Omental fat pad (tissue), 4 donors: ENCODE measurements around the gene OR10H3. TPM values are rescaled to one million over a fixed set of nuclear protein-coding genes. Genes with fewer than 3 reads are reported as not detected.

Experiments
- ATAC-seq: fragments of 150-250 bp; one replicate; pipeline ENCODE4 v1.9.1; 2016; ENCODE audit warnings: mild to moderate bottlenecking, moderate library complexity; ENCODE audit not compliant: low FRiP score
- DNase-seq: peaks from one replicate; pipeline ENCODE4 v3.0.0-alpha.2; 2019; ENCODE audit warnings: low spot score
- CTCF ChIP-seq, 3 donors: fragments of 450-650 bp; IDR thresholded peaks; one replicate each; pipeline ENCODE4 v1.5.1; 2016 to 2017; ENCODE audit warnings: antibody characterized with exemption in 3 of 3, mild to moderate bottlenecking in 3 of 3, moderate library complexity in 2 of 3
- total RNA-seq, 4 donors: library from RNA; depleted of rRNA; stranded (reverse); fragments of >200 nt; gene quantifications; one replicate each; pipeline ENCODE4 v1.1.0, GENCODE V29; 2016

Gene OR10H3
- total RNA-seq, 4 donors from 2014 or later: not detected

DNA sequence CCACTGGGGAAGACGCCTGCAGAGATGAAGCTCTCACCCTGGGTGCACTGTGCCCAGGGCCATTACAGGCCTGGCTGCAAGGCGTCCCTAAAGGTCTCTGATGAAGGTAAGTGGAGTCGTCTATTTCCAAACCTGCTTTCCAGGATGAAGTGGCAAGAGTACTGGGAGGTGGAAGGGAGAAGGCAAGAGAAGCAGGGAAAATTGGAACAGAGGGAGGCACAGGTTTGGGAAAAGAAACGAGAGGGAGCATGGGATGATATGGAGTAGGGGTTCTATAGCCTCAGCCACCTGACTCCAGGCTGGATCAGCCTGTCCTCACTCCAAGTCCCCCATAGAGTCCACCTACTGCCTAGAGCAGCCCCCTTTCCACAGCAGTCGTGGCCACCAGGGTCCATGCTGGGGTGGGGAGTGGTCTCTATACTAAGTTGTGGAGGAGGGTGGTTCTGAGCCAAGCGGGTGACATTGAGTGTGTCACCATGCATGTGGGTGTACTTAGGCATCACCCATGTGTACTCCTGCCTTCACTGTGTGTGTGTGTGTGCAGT is 49.9 kb downstream of the OR10H3 start, which contains the start of gene OR10H5:
Gene OR10H5 (plus strand): TSS at position 51 of the 545 bp plus-strand sequence. CDS start 6,388 bp downstream, outside the sequence.
- DNase-seq (no peak), ATAC-seq (no peak)
- TF ChIP-seq CTCF (IDR thresholded peaks at IDR 0.05): no peak

DNA sequence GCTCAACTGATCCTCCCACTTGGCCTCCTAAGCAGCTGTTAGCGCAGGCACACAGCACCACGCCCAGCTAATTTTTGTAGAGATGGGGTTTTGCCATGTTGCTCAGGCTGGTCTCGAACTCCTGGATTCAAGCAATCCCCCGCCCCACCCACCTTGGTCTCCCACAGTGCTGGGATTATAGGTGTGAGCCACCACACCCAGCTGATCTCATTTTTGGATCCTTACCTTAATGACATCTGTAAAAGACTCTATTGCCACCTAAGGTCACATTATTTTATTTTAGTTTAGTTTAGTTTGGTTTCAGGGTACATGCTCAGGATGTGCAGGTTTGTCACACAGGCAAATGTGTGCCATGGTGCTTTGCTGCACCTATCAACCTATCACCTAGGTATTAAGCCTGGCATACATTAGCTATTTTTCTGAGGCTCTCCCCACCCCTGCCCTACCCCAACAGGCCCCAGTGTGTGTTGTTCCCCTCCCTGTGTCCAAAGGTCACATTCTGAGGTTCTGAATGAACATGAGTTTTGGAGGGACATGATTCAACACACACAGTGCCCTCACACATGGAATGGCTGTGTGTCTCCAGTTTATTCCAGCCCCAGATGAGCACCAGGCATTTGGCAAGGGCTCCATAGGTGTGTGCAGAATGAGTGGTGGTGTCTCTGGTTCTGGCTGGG is 50.9 kb downstream of the OR10H3 start:
- no peak for TF ChIP-seq CTCF (IDR thresholded peaks at IDR 0.05)
- no peak for DNase-seq
- no peak for ATAC-seq

GRCh38 chr19:15790096-15790495 is 52.3 kb downstream of the OR10H3 start:
- ATAC-seq (no peak), DNase-seq (no peak)
- no peak for TF ChIP-seq CTCF (IDR thresholded peaks at IDR 0.05)

Other genes starting within 250 kb of the OR10H3 start
- 1 to 10 TPM in 1 of 4 donors, under 1 TPM in 1, not detected in 2; 0.36 to 1.3 TPM for gene CYP4F22, start 229.5 kb upstream of the OR10H3 start, total RNA-seq
- not detected for gene CYP4F8, start 122.8 kb upstream of the OR10H3 start, total RNA-seq
- 10 to 100 TPM in 1 of 4 donors, 1 to 10 TPM in 2, under 1 TPM in 1; 0.31 to 11.5 (median 1.5) TPM for gene CYP4F3, start 97.1 kb upstream of the OR10H3 start, total RNA-seq
- gene CYP4F12, start 64.9 kb upstream of the OR10H3 start, total RNA-seq: 10 to 100 TPM in 2 of 4 donors, 1 to 10 TPM in 2; 3.0 to 58.6 (median 11.9) TPM
- gene OR10H2, start 10.0 kb upstream of the OR10H3 start, total RNA-seq: not detected
- gene OR10H5, start 49.7 kb downstream of the OR10H3 start, total RNA-seq: not detected
- not detected for gene OR10H1, start 77.7 kb downstream of the OR10H3 start, total RNA-seq
- not detected for gene CYP4F2, start 160.1 kb downstream of the OR10H3 start, total RNA-seq
- 1 to 10 TPM in 1 of 4 donors, under 1 TPM in 2, not detected in 1; 0.09 to 1.4 (median 0.60) TPM for gene CYP4F11, start 196.5 kb downstream of the OR10H3 start, total RNA-seq
- gene OR10H4, start 211.0 kb downstream of the OR10H3 start, total RNA-seq: not detected